BJ (cell line): ENCODE data around the gene EVX1. TPM values are rescaled to one million over a fixed set of nuclear protein-coding genes. Genes with fewer than 3 reads are reported as not detected.

ENCODE experiments used
- CTCF ChIA-PET: fragments of 350-600 bp; formaldehyde crosslinking; extraction: SDS; loops from one replicate; lab custom pipeline; 2021; ENCODE audit warnings: antibody characterized with exemption, inconsistent platforms; lab: Yijun Ruan, JAX
- POLR2A ChIA-PET: fragments of 300-600 bp; sonication (Branson Sonifier 250); formaldehyde crosslinking; extraction: SDS; loops from one replicate; lab custom pipeline; 2021; ENCODE audit warnings: antibody characterized with exemption; lab: Charles Lee
- DNase-seq: peaks from one replicate; pipeline ENCODE4 v3.0.0-alpha.2; 2011; ENCODE audit warnings: low read depth
- H3K27me3 ChIP-seq: 2 replicates; pipeline ENCODE4 v1.6.0; 2011; ENCODE audit warnings: low read length; ENCODE audit not compliant: control insufficient read depth, insufficient read depth
- H3K36me3 ChIP-seq: 2 replicates; pipeline ENCODE4 v1.5.1; 2011; ENCODE audit warnings: low read length; ENCODE audit not compliant: control insufficient read depth, insufficient read depth
- H3K4me3 ChIP-seq: 2 replicates; pipeline ENCODE4 v1.5.1; 2011; ENCODE audit warnings: low read depth, mild to moderate bottlenecking, control low read depth, low read length
- polyA plus RNA-seq: library from polyadenylated mRNA; depleted of rRNA; stranded (reverse); fragments of >200 nt; gene quantifications from 2 replicates; pipeline ENCODE4 v1.2.3, GENCODE V29; 2011
- TF ChIP-seq, protein P1 (sequence below): IDR thresholded peaks from 2 replicates; pipeline ENCODE4 v1.5.1; 2011; ENCODE audit warnings: low read depth, mild to moderate bottlenecking, control low read depth, inconsistent platforms, low read length, moderate library complexity; ENCODE audit not compliant: insufficient read depth

Gene EVX1
- polyA plus RNA-seq, 1 experiment: not detected

DNA sequence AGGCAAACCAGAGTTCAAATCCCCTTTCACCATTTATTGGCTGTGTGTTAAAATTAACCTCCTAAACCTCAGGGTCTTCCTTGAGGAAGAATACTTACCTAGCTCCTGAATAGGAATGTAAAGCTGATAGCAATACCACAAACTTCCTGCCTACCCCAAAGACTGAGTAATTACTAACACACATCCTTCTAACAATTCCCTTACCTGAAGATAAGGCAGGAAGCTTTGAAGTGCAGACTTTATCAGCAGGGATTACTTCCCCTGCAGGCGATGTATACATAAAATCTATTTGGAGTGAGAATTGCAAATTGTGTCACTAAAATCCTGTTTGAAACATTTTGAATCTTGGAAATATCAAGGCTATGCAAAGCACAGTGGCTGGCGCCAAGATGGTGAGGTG is 21.2 kb downstream of the EVX1 start:
- no peak overlapping the region for H3K4me3 ChIP-seq
- ChIA-PET CTCF (no interaction called here), POLR2A (no interaction called here)
- no peaks in the 10 kb centered on the region for H3K36me3 ChIP-seq
- DNase-seq: no peak
- peaks cover 4% of the 10 kb centered on the region; the same call in 1 of the 2 replicates for H3K27me3 ChIP-seq
- TF ChIP-seq, protein P1, sequence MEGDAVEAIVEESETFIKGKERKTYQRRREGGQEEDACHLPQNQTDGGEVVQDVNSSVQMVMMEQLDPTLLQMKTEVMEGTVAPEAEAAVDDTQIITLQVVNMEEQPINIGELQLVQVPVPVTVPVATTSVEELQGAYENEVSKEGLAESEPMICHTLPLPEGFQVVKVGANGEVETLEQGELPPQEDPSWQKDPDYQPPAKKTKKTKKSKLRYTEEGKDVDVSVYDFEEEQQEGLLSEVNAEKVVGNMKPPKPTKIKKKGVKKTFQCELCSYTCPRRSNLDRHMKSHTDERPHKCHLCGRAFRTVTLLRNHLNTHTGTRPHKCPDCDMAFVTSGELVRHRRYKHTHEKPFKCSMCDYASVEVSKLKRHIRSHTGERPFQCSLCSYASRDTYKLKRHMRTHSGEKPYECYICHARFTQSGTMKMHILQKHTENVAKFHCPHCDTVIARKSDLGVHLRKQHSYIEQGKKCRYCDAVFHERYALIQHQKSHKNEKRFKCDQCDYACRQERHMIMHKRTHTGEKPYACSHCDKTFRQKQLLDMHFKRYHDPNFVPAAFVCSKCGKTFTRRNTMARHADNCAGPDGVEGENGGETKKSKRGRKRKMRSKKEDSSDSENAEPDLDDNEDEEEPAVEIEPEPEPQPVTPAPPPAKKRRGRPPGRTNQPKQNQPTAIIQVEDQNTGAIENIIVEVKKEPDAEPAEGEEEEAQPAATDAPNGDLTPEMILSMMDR: no peak

DNA sequence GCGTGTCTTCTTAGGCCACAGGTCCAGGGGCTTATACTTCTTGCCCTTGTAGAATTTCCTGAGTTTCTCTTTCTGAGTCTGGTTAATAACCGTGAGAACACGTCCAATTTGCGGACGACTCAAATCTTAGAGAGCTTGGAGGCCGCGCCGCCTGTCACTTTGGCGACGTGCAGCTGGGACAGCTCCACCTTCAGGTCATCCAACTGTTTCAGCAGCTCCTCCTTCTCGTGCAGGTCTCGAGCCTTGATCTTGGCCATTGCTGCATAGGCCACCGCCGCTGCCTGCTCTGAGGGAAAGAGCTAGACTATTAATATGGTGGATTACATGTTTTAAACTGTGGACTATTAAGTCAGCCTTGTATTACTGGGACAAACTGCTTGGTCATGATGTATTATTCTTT is 26.9 kb downstream of the EVX1 start:
- H3K4me3 ChIP-seq: no peak overlapping the region
- ChIA-PET CTCF (interaction anchor here (0.9 kb wide), 1 partner anchor 9 kb away, joined by 4 read pairs; no protein-coding TSS in a partner anchor), POLR2A (no interaction called here)
- no peaks in the 10 kb centered on the region for H3K27me3 ChIP-seq
- no peak for DNase-seq
- H3K36me3 ChIP-seq: no peaks in the 10 kb centered on the region
- TF ChIP-seq, protein P1: no peak

DNA sequence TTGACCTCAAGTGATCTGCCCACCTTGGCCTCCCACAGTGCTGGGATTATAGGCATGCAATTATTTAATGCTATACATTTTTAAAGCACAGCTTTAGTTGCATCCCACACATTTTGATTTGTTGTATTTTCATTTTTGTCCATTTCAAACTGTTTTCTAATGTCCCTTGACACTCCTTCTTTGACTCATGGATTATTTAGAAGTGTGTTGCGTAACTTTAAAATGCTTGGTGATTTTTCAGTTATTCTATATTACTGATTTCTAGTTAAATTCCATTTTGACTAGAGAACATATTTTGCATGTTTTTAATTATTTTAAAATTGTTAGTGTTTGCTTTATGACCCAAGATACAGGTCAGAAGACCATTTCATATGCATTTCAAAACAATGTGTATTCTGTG is 28.8 kb downstream of the EVX1 start:
- Histone ChIP-seq H3K36me3 (no peaks in the 10 kb centered on the region), H3K4me3 (no peak overlapping the region), H3K27me3 (no peaks in the 10 kb centered on the region)
- DNase-seq: no peak
- POLR2A ChIA-PET: no interaction called here
- CTCF ChIA-PET: no interaction called here
- TF ChIP-seq, protein P1: no peak

DNA sequence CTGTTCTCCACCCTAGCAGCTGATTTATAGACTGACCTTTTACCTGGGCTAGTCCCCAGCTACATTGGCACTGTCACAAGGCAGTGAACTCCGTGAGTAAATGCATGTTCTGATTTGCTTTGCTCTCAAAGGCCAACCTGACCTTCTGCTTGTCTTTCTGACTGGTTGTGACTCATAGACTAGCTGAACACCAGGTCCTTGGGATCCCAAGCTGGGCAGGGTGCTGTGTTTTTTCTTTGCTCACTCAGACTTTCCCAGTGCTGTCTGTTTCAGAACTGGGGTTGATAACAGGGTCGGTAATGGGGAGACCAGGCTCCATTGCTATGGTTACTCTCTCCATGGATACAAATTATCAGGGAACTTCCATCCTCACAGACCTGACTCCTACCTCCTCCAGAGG is 35.0 kb downstream of the EVX1 start:
- no peaks in the 10 kb centered on the region for H3K36me3 ChIP-seq
- TF ChIP-seq, protein P1: no peak
- H3K27me3 ChIP-seq: no peaks in the 10 kb centered on the region
- DNase-seq: no peak
- CTCF ChIA-PET: no interaction called here
- POLR2A ChIA-PET: no interaction called here
- no peak overlapping the region for H3K4me3 ChIP-seq

DNA sequence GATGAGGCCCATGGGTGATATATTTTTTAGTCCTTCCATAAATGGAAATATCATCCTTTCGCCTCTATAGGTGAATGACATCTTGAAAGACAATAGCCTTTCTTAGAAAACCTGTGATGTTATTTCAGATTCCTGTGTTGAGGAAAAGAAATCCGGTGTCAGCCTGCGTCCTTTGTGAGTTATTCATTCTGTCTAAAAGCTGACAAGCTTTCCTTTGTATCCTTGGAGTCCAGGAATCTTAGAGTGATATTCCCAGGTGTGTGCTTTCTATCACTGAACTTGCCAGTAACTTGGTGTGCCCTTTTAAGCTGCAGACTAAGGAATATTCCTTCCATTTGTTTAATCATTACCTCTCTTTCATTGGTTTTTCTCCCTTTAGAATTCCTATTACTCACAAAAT is 41.0 kb downstream of the EVX1 start:
- no peaks in the 10 kb centered on the region for H3K27me3 ChIP-seq
- CTCF ChIA-PET: no interaction called here

More for the DNA sequence above, 41.0 kb downstream of the EVX1 start:
- DNase-seq: no peak
- POLR2A ChIA-PET: no interaction called here
- TF ChIP-seq, protein P1: no peak
- H3K4me3 ChIP-seq: no peak overlapping the region
- no peaks in the 10 kb centered on the region for H3K36me3 ChIP-seq
